ENCODE data around the gene EIF4B. TPM values are rescaled to one million over a fixed set of nuclear protein-coding genes. Genes with fewer than 3 reads are reported as not detected.

Gene EIF4B
- total and polyA plus RNA-seq, 2 of the 13 experiments (the other 11 are each of a cell fraction or from before 2014, with no cell fraction given) = 416 to 548 TPM

GRCh38 chr12:53005986-53006809 lies at the start of gene EIF4B (continued):
- TF ChIP-seq ZNF770 (CRISPR knock-in tag; IDR thresholded peaks at IDR 0.05) (no peak), IKZF4 (CRISPR knock-in tag; IDR thresholded peaks at IDR 0.05; ENCODE audit: borderline replicate concordance, low read depth, not compliant biosample characterization) (no peak), CREB3 (CRISPR knock-in tag; IDR thresholded peaks at IDR 0.05) (no peak), ZNF17 (CRISPR knock-in tag; IDR thresholded peaks at IDR 0.05) (no peak), ATF6 (CRISPR knock-in tag; conservative IDR thresholded peaks at IDR 0.05) (0 out of 2 replicates have a peak, but pooled peaks have one; percentile 13), GPBP1L1 (CRISPR knock-in tag; IDR thresholded peaks at IDR 0.05) (no peak), ZBTB38 (CRISPR knock-in tag; IDR thresholded peaks at IDR 0.05) (no peak), ZNF75D (CRISPR knock-in tag; IDR thresholded peaks at IDR 0.05; ENCODE audit: borderline replicate concordance) (no peak), BCL6 (CRISPR knock-in tag; IDR thresholded peaks at IDR 0.05) (peak; percentile 17; the same call in 1 of the 2 replicates), CCAR2 (optimal IDR thresholded peaks at IDR 0.05; ENCODE audit: low read depth, low read length) (no peak), E2F5 (CRISPR knock-in tag; conservative IDR thresholded peaks at IDR 0.05) (no peak), SRSF9 (IDR thresholded peaks at IDR 0.05; ENCODE audit: borderline replicate concordance, insufficient read depth, low read depth, low read length, poor library complexity, severe bottlenecking) (no peak), GABPA (IDR thresholded peaks at IDR 0.05; ENCODE audit: low read depth, low read length) (peak; percentile 60), GABPA (CRISPR knock-in tag; IDR thresholded peaks at IDR 0.05; ENCODE audit: low read depth) (peak; percentile 89), ZNF768 (CRISPR knock-in tag; IDR thresholded peaks at IDR 0.05) (no peak), NFYB (CRISPR knock-in tag; IDR thresholded peaks at IDR 0.05) (peak; percentile 65; the same call in 1 of the 2 replicates), IRF9 (CRISPR knock-in tag; IDR thresholded peaks at IDR 0.05; ENCODE audit: borderline replicate concordance) (0 out of 2 replicates have a peak, but pooled peaks have one; percentile 3), BRF2 (CRISPR knock-in tag; IDR thresholded peaks at IDR 0.05) (0 out of 2 replicates have a peak, but pooled peaks have one; percentile 68)
